Colonic mucosa (tissue), 4 donors: ENCODE measurements around the gene SERINC2. TPM values are rescaled to one million over a fixed set of nuclear protein-coding genes. Genes with fewer than 3 reads are reported as not detected.

Experiments
- DNase-seq: peaks from one replicate; pipeline ENCODE4 v3.0.0-alpha.2; 2020
- H3K27ac ChIP-seq: fragments of 200-600 bp; one replicate; pipeline ENCODE4 v1.8.0; 2021
- H3K27me3 ChIP-seq: fragments of 200-600 bp; one replicate; pipeline ENCODE4 v1.8.0; 2021
- H3K36me3 ChIP-seq: fragments of 200-600 bp; one replicate; pipeline ENCODE4 v1.8.0; 2021
- H3K4me1 ChIP-seq: fragments of 200-600 bp; one replicate; pipeline ENCODE4 v1.8.0; 2021; ENCODE audit warnings: mild to moderate bottlenecking
- H3K4me3 ChIP-seq: fragments of 200-600 bp; one replicate; pipeline ENCODE4 v1.8.0; 2021
- H3K9ac ChIP-seq, 2 donors: one replicate each; pipeline ENCODE4 v1.7.0; 2013; ENCODE audit warnings: control low read depth in 2 of 2, low read depth in 2 of 2, low read length in 2 of 2
- H3K9me3 ChIP-seq: fragments of 200-600 bp; one replicate; pipeline ENCODE4 v1.8.0; 2021
- intact Hi-C: fragments of 100-400 bp; cut with DNase I; formaldehyde crosslinking; loops from one replicate; pipeline ENCODE4 v1.14.1; 2022
- total RNA-seq, 2 donors: library from RNA; stranded (reverse); fragmentation: NEBNext Ultra II Directional in 1 of 2; extraction: Animal tissue kit (Norgen Biotek cat#: 25700) in 1 of 2; gene quantifications; one replicate each; pipeline ENCODE4 v1.2.1, GENCODE V29; 2021
- TF ChIP-seq, protein P1 (sequence below): fragments of 200-600 bp; IDR thresholded peaks from one replicate; pipeline ENCODE4 v1.8.0; 2022; ENCODE audit warnings: antibody characterized with exemption, mild to moderate bottlenecking
- donor health status: healthy.
- donor health status: DM: no; HTN: no; CAD: no.
- donor health status: DM: no; HTN: no; CAD: no.

Gene SERINC2
- total RNA-seq, 2 donors from 2014 or later = 203 to 212 TPM

DNA sequence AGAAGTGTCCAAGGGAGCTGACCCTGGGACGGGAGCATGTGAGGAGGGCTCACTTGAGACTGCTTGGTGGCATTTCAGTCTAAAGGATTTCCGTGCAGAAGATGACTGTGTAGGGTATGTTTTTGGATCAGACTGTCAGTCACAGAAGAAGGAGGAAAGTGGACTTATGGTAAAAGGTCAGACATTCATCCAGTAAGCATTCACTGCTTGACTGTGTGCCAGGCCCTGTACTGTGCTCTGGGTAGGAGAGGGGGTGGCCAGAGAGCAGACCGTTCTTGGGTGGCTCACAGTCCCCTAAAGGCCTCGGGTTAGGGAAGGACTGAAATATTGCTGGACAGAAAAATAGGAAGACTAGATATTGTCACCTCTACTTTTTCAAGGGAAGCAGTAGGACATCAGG lies 2.1 kb upstream of the SERINC2 start:
- no peaks in the 10 kb centered on the region for H3K36me3 ChIP-seq
- no peaks in the 10 kb centered on the region for H3K27me3 ChIP-seq
- TF ChIP-seq, protein P1, sequence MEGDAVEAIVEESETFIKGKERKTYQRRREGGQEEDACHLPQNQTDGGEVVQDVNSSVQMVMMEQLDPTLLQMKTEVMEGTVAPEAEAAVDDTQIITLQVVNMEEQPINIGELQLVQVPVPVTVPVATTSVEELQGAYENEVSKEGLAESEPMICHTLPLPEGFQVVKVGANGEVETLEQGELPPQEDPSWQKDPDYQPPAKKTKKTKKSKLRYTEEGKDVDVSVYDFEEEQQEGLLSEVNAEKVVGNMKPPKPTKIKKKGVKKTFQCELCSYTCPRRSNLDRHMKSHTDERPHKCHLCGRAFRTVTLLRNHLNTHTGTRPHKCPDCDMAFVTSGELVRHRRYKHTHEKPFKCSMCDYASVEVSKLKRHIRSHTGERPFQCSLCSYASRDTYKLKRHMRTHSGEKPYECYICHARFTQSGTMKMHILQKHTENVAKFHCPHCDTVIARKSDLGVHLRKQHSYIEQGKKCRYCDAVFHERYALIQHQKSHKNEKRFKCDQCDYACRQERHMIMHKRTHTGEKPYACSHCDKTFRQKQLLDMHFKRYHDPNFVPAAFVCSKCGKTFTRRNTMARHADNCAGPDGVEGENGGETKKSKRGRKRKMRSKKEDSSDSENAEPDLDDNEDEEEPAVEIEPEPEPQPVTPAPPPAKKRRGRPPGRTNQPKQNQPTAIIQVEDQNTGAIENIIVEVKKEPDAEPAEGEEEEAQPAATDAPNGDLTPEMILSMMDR = no peak
- intact Hi-C loops = no loop called here
- H3K9me3 ChIP-seq = no peaks in the 10 kb centered on the region
- H3K4me1 ChIP-seq = no peaks in the 10 kb centered on the region
- DNase-seq = no peak
- no peak overlapping the region for H3K27ac ChIP-seq
- H3K9ac ChIP-seq = no peak overlapping the region
- no peak overlapping the region for H3K4me3 ChIP-seq

DNA sequence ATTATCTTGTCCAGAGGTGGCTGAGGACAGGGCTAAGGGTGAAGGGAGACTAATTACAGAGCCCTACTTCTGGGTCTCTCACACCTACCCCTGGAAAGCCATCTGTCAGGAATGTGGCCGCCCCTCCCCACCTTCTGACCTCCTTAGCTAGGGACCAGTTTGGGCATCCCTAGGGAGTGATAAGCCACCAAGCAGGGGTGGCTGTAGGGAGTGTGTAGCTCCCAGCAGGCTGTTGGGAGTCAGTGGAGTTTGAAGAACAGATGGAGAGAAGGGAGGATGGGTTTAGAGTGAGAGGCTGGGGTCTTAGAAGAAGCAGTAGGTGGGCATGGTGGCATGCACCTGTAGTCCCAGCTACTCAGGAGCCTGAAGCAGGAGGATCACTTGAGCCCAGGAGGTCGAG lies 808 bp upstream of the SERINC2 start:
- Histone ChIP-seq H3K9me3 (no peaks in the 10 kb centered on the region), H3K4me1 (no peaks in the 10 kb centered on the region), H3K9ac (peak overlapping the region in 1 of 2 donors; percentile 73), H3K27me3 (no peaks in the 10 kb centered on the region), H3K36me3 (no peaks in the 10 kb centered on the region), H3K27ac (no peak overlapping the region), H3K4me3 (peak overlapping the region; percentile 79)
- TF ChIP-seq, protein P1 = no peak
- DNase-seq = no peak
- intact Hi-C loops = no loop called here

DNA sequence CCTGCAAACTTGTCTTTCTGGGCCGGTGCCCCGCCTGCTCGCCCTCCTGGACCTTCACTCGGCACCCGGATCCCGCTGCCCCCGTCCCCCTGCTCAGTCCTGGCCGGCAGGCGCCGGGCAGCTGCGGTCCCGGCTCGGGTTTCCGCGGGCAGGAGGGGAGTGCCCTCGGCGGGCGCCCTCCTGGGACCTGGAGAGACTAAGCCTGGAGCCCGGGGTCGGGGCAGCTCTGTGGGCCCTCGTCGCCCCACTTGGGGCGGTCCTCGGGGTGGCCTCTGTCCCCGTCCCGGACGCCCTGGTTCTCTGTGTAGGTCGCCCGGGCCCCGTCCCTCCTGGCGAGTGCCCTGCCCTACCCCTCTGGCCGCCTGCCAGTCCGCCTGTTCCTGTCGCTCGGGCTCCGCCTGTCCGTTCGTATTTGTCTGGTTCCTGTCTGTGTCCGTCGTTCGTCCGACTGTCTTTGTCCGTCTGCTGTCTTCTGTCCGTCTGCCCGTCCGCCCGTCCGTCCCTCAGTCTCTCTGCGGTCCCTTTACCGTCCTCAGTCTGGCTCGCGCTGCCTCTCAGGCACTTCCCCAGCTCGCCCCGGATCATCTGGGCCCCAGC lies 490 bp downstream of the SERINC2 start:
- peak overlapping the region; percentile 93 to 95 for H3K9ac ChIP-seq
- TF ChIP-seq, protein P1 = no peak
- H3K36me3 ChIP-seq = no peaks in the 10 kb centered on the region
- H3K4me3 ChIP-seq = peak overlapping the region; percentile 79
- H3K9me3 ChIP-seq = no peaks in the 10 kb centered on the region
- peak overlapping the region; percentile 84 for H3K27ac ChIP-seq
- peak; percentile 93 for DNase-seq
- H3K27me3 ChIP-seq = no peaks in the 10 kb centered on the region
- intact Hi-C loops = no loop called here
- no peaks in the 10 kb centered on the region for H3K4me1 ChIP-seq

DNA sequence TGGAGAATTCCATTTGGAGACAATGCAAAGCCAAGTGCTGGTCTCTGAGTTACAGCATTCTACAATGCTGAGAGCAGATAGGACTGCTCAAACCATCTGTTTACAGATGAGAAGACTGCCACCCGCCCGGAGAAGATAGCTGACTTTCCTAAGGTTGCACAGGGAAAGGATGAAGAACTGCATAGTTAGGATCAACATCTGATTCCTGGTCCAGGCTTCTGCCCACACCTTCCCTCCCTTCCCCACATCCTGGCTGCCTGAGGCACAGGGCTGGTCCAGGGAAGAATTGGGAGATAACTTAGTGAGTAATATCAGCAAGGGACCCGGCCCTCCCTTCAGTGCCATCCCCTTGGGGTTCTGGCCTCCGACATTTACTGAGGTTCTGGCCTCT lies 2.0 kb downstream of the SERINC2 start:
- Histone ChIP-seq H3K36me3 (no peaks in the 10 kb centered on the region), H3K27ac (no peak overlapping the region), H3K9ac (peak overlapping the region; percentile 8 to 93), H3K4me3 (peak overlapping the region; percentile 79), H3K9me3 (no peaks in the 10 kb centered on the region), H3K4me1 (no peaks in the 10 kb centered on the region), H3K27me3 (no peaks in the 10 kb centered on the region)
- TF ChIP-seq, protein P1 = no peak
- DNase-seq = no peak
- intact Hi-C loops = no loop called here

DNA sequence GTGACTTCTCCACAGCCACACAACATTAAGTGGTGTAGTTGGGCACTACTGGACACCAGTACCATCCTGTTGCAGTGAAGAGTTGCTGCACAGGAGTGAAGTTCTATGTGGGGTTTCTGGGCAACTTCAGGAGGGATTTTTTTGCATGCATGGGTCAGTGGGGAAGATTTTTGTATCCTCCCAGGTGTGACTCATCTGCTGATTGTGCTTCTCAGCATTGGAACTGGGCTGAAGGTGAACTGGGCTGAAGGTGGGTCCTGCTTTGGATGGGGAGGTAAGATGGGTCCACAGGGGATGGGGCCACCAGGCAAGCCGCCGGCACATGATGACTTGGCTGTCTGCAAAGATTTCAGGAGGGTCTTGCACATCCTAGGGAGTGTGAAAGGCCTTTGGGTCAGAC lies 2.6 kb downstream of the SERINC2 start:
- TF ChIP-seq, protein P1 = no peak
- intact Hi-C loops = no loop called here
- no peaks in the 10 kb centered on the region for H3K27me3 ChIP-seq
- no peak for DNase-seq
- no peak overlapping the region for H3K27ac ChIP-seq
- H3K4me3 ChIP-seq = no peak overlapping the region
- no peaks in the 10 kb centered on the region for H3K9me3 ChIP-seq
- H3K9ac ChIP-seq = peak overlapping the region; percentile 12 to 93
- no peaks in the 10 kb centered on the region for H3K36me3 ChIP-seq
- no peaks in the 10 kb centered on the region for H3K4me1 ChIP-seq
